ENCODE measurements around the gene NLGN4X.
A peak's percentile ranks its signal among the peaks of the same experiment; 100 is the strongest.

The NLGN4X gene

DNA sequence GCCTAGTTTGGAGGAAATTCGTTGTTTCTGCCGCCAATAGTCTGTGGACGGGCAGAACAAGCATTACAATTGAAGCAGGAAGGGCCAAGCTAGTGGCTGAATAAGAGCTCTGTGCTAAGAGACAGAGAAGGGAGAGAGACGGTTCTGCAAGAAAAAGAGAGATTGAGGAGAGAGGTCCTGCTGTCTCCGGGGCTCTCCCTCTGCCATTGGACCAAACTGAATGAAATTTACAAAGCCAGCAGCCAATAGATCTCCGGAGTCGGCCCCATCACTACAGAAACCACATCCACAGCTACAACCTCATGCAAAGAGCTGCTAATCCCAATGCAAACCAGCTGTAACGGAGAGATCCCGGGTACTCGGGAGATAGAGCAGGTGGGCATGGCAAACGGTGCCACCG, at the start of gene NLGN4X:
Gene NLGN4X (minus strand): TSS at position 148 of the 400 bp plus-strand sequence. CDS start 77,401 bp downstream, outside the sequence.
- DNase-seq, result no peak

DNA sequence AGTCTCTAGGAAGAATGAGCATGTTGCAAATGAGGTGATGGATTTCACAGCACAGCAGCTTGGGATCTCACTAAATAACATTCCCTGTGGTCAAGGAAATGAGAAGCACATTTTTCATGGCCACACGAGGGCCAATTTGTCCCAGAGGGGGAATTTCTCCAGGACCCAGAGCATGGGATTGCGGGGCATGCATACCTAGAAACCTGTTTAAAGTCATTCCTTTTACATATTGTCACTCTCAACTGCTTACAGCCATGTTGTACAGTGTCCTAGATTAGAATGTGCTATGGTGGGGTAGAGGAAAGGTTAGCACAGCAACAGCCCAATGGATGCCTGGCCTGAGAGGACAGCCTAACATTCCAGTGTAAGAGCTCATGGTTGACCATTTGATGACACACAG, 37.4 kb upstream of the NLGN4X start:
- no peak for DNase-seq

DNA sequence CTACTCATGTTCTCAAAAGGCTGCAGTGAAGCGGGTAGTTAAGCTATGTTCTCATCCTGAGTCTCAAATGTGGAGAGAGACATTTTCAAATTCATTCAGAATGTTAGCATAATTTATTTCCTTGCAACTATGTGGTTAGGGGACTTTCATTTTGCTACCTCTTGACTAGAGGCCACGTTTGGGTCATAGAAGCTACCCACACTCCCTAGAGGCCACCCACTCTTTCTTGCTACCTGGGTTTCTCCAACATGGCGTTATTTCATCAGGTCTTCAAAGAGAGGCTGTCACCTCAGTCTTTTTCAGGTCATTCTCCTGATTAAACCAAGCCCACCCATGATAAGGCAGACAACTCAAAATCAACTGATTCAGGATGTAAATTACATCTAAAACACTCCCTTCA, 34.3 kb upstream of the NLGN4X start:
- no peak for DNase-seq

DNA sequence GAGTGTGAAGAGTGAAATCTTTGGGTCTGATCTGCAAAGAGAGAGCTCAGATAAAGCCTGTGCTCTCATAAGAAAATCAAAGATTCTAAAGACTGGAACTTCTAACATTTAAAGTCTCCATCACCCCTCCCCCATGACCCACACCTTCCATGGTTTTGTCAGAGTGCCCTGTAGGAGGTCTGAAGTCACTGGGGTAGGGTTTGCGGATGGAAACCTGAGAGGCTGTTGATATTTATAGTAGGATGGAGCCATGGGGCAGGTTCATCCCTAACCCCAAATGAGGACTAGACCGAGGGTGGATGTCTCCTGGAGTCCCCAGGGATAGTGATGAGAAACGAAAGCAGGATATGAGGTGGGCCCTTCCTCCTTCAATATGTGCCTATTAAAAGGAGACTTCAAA, 28.4 kb upstream of the NLGN4X start:
- DNase-seq, result no peak

DNA sequence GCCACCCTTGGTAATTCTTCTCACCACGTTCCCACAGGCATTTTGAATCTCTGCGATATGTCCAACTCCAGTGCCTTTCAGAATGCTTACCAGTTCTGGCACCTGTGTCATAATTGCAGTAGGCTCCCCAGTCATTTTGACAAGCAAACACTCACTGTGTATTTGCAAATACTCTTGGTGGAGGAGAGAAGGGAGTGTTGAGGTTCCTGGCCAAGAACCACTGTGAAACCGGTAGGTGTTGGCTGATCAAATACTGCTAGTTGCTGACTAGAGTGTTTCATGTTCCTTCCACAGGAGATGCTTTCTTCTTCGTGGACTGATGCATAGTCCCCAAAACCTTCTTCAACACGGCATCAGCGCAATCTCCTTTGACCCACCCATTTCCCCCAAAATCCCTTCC, 16.0 kb upstream of the NLGN4X start:
- peak; percentile 17 for DNase-seq

DNA sequence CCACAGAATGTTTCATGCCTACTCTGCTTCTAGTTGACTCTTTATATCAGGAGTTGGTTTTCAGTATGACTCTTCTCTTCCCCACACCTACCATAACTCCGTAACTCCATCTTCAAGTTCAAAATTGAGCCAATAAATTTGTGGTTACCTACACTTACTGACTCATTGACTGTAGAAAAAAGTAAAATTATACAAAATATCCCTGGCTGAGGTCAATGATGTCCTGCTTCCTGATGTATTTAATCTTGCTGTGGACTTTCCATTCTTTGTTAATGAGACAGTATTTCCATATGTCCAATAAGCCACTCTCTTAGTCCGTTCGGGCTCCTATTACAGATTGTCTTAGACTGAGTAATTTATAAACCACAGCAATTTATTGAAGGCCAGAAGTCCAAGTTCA, 9.9 kb upstream of the NLGN4X start:
- no peak for DNase-seq

DNA sequence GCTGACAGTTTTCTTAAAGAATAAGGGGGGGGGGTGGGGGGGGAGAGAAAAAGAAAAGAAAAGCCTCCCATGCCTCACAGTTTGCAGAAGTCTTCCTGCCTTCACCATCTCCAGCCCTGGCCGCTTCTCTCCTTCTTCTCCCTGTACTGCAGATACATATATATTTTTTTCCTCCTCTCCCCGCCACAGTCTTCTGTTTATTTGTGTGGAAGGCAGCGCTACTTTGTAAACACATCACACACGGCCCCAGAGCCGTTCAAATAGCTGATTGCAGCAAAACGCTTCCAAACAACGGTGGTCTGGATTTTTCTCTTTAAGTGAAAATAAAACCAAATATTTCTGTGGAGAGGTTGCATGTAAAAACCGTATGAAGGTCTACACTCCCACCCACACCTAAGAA, 732 bp downstream of the NLGN4X start:
- DNase-seq, result no peak

DNA sequence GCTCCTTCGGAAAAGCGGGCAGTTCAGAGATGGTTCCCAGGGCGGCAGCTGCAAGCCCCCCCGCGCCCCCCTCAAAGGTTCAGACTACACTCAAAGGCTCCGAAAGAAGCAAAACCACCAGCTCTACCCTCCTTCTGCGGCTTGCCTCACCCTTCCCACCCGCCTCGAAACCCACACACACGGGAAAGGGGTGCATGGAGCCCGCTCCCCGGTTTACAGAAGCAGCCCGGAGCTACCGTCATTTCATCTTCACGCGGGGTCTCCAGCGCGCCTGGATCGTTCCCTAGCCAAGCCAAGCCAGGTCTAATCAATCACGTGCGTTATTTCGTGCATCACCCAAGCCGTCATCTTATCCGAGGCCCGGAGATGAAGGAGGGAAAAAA, 1.2 kb downstream of the NLGN4X start:
- DNase-seq, result no peak

DNA sequence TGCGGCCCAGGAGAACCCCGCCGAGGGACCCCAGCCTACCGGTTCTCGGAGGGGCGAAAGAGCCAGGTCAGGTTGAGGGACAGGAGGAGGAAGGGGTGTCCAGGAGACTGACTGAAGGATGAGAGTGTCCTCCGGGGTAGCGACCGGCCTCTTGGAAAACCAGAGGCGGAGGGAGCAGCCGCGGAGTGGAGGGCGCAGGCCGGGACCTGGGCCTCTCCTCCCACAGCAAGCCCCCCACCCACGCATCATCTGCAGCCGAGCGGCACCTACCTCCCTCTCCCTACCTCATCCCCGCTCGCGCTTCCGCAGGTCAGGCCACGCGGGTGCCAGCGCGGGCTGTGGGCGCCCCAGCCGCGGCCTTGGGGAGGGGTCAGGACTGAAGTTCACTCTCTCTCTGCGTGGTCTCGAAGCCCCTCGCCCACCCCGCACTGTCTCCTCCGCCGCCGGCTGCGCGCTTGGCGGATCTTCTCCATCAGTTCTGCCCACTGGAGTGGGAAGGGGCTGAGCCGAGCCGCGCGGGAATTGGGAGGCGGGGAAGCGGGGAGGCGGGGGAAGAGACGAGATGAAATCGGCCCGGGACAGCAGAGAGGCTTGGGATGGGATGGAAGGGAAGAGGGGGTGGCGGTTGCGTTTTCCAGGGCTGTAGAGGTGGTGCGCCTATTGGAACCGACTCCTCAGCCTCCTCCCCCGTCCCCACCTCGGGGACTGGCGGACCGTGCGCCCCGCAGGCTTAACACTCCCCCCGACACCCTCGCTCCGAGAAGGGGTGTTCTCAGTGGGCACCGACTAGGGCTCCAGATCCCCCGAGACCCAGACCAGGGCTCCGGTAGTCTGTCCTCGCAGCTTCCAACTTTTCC, 1.8 kb downstream of the NLGN4X start:
- no peak for DNase-seq

DNA sequence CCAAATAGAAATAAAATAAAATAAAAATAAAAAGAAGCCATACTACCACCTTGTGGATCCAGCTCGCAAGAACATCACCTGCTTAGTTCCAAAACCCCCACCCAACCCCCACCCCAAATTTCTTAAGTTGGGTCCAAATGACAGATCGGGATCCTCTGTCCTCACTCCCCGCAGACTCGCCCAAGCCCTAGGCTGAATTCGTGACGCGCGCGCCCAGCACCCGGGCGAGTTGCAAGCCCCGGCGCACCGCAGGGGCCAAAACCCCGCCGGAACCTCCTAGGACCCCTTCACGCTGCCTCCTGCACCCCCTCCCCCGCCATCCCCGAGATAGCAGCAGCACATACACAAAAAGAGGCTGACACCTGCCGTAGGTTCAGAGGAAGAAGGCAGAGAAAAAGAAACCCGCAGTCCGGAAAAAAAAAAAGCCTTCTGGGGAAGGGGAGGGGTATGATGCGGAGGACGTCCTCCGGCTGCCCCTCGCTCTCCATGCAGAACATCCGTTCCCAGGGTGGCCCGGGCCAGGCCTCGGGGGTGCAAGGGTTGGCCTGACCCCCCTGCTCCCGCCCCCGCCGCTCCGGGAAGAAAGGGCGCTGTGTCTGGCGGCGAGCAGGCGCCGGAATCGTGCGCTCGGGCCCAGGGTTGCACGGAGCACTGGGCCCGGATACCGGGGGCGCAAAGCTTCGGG, 2.6 kb downstream of the NLGN4X start:
- no peak for DNase-seq

DNA sequence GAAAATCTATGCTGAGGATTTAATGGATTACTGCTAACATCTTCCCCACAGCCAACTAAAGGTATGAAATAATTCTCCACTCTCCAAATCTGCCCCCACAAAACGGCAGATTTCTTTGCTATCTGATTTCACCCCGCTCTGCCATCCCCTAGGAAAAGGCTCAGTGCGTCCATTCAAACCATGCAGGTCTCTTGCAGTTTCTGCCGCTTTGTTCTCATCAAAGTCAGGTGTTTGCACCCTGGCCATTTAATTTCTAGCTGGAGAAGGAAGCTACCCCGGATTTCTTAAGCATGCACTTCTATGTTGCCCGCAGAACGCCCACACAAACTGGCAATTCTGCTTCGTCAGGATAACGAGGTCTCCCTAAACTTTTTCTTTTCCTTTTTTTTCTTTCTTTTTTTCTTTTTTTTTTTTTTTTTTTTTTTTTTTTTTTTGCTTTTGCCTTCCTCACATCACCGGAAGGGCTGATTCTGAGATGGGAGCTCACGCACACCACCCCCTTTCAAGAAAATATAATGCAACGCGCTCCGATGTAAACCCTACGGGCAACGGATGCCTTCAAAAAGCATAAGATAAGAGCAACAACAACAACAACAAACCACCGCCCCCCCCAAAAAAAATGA, 3.3 kb downstream of the NLGN4X start:
- no peak for DNase-seq

DNA sequence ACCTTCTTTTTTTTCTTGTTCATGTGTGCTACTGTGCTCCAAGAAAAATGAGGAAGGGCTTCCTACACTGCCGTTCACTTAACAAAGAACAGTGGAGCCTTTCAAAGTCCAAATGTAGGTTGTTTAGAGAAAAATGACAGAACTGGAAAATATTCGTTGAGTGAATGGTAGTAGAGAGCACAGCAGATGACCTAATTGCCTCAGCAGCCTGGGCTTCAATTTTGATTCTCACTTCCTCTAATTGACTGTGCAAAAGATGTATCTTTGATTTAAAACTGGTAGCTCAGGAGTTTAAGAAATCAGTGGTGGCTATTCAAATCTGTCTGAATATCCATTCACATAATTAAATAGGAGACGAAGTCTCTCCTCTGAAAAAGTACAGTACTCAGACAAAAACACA, 5.2 kb downstream of the NLGN4X start:
- no peak for DNase-seq

DNA sequence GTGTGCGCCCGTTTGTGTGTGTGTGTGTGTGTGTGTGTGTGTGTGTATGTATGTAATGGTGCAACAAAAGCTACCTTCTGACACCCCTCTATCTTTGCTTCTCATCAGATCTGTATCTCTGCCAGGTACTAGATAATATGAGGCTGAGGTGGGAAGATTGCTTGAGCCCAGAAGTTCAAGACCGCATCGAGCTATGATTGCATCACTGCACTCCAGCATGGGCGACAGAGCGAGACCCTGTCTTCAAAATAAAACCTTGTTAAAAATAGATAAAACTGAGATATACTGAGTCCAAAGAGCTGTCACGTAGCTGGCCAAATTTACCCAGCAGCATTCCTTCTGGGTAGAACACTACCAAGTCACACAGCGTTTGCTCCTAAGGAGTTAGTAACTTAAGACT, 18.4 kb downstream of the NLGN4X start:
- no peak for DNase-seq

DNA sequence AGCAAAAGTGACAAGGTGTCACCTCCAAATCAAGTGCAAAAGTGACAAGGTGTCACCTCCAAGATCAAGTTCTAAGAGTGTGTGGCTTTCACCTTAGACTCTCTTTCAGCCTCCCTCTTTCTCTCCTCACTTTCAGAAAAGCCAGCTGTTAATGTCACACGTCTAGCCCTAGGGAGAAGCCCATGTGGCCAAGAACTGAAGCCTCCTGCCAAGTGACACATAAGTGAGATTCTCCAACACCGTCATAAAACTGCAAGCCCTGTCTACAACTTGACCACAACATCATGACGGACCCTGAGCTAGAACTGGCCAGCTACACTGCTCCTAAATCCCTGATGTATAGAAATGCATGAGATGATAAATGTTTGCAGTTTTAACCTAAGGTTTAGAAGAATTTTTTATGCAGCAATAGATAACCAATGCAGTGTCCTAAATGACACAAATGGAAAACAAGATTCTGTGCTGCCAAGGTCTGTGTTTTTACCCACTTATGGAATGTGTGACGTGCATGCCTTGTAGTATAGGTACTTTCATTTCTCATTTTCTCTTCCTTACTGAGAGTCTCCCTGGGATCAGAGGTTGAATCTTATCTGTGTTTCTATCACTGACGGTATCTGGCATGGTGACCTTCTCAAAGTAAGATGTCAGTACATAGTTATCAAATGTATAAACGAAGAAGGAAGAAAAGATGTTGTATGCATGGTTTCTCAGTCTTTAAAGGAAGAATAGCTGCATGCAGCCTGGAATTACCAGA, 25.0 kb downstream of the NLGN4X start:
- DNase-seq, result no peak

DNA sequence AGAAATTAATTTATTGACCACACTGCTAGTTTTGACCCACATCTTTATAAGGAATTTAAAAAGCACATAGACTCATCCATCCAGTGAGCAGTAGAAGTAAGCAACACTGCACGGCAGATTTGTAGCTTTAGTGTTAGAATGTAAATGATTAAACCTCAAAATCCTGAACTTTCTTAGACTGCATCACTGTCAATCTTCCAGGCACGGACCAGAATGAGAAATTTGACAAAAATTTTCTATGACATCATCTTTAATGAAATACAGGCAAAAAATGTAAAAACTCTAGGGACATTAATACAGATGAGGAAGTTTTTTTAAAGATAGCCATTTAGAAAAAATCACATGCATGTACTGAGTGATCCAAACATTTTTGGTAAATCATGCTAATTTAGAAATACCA, 29.2 kb downstream of the NLGN4X start:
- DNase-seq, result no peak

DNA sequence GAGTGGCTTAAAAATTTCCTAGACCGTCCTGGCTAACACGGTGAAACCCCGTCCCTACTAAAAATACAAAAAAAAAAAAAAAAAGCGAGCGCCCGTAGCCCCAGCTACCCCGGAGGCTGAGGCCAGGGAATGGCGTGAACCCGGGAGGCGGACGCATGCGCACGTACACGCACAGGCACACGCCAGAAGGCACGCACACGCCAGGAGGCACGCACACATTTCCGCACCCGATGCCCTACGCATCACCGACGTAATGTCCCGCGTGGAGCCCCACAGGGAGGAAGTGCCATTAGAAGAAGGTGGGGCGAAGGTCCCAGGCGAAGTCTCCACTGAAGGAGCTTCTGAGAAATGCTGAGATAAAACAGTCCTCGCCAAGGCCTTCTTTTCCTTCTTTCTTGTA, 41.4 kb downstream of the NLGN4X start:
- no peak for DNase-seq

DNA sequence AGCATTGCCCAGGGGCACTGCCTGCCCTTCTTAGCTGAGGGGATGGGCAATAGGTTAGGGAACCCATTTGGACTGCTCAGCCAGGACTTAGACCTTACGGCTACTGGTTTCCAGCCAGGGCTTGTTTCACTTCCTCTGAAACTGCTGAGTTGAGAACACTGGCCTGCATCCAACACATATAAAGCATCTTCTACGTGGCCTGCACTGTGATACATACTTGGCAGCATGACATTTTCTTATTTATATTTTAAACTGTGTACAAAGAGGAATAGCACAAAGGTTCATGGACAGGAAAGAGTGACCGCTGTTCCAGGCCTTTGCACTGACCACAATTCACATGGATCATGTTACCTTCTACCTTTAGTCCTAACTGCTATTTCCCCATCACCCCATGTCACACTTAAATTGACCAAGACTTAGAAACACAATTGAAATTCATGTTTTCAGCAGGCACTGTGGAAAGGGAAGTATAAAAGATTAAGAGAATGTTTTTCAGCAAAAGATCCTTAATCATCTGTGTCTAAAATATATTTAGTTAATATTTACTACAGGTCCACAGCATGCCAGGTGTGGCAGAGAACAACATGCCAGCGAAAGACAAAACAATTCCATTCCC, 43.7 kb downstream of the NLGN4X start:
- no peak for DNase-seq

DNA sequence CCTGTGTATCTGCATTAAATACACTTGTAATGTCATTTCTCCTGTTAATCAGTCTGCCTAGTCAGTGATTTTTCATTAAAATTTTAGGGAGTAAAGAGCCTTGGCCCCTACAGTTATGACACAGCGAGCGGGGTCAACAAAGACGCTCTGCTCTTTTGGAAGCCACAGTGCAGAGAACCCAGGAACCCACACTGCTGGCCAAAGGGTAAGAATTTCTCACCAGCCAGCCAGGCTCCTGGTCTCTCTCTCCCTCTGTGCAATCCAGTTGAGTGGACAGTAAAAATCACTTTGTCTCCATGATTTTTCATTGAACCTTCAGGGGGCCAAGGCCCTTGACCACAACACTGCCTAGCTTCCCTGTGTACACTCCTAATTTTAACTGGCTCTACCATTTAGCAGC, 52.8 kb downstream of the NLGN4X start:
- DNase-seq, result no peak

DNA sequence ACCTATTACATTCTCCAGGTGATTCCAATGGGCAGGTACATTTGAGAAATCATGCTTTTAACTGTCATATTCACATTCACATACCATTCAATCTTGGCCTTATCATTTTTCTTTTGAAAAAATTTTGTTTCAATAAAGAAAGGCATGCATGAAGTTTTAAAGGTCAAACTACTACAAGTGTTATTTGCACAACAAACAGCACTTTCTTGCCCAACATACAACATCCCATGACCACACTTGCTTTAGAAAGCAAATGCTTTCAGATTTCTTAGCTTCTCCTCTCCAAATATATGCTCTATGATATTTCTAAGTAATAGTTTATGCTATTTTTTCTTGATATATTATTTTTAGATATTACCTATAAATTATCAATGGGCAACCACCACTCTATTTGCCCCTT, 58.2 kb downstream of the NLGN4X start:
- no peak for DNase-seq

DNA sequence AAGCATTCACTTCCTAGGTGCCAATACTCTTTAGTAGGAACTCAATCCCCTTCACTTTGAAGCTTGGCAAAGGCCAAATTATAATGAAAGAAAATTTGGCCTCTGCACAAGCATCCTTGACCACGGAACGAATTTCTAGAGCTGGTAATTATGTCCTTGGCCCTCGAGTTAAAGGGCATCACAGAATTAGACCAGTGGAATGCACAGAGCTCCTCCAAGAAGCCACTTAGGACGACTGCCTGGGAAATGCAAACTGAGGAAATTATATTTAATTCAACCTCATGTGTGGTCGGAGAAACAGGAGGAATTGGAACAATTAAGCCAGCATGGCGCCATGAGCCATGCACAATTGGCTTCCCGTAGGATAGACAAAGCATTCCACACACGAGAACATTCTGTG, 59.3 kb downstream of the NLGN4X start:
- DNase-seq, result no peak

DNA sequence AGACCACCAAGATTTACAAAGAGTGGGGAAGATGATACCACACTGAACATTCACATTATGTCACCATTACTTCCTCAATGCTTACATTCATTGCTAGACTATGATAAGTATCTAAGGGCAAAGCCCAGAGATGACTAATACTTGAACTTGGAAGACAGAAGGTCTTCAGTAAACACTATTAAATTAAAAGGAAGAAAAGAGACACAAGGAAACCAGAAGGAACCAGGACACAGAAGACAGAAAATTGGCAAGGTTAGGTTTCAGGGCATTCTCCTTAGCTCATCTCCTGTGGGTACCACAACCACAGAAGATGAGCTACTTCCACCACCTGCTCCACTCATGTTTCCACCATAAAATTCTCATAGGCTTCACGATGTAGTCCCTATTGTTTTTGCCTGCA, 64.9 kb downstream of the NLGN4X start:
- no peak for DNase-seq

DNA sequence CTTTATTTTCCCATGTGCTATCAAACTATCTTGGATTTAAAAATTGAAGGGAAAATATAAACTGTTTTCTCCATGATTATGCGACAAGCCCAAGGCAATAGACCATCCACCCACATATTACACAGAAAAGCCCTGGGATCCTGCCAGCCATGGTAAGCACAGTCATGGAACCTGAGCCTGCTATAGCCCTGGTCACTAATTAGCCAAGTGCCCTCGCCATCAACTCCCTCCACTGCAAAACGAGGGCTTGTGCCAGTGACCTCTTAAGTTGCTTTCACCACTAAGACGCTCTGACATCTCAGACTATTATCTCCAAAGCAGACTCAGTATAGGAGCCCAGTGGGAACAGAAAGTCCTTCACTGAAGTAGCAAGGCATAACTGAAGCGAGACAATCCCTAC, 69.2 kb downstream of the NLGN4X start:
- DNase-seq, result no peak

DNA sequence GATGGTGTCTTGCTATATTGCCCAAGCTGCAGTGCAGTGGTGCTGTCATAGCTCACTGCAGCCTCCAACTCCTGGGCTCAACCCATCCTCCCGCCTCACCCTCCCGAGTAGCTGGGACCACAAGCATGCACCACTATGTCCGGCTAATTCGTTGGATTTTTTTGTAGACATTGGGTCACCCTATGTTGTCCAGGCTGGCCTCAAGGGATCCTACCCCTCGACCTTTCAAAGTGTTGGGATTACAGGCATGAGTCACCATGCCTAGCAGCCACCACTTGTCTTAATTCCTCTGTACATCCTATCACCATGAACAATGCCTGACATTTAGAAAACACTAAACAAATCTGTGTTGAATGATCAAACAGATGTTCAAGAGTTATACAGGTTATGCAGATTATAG, 76.7 kb downstream of the NLGN4X start:
- DNase-seq, result no peak

All from NCI-H510A treated with DMSO at 0.1 percent for 48 hours (cell line).